Activated T-cell treated with anti-CD3 and anti-CD28 coated beads for 48 hours (primary cell): ENCODE measurements around the gene DNAJC7.
"Not testable (repeated sequence)": the region's sequence is repeated elsewhere in the genome, so short reads cannot be mapped to it uniquely, and the experiment has no call there.

ENCODE experiments used
- DNase-seq: peaks from one replicate; pipeline ENCODE4 v3.0.0-alpha.2; 2020; ENCODE audit warnings: low read depth

The DNAJC7 gene

DNA sequence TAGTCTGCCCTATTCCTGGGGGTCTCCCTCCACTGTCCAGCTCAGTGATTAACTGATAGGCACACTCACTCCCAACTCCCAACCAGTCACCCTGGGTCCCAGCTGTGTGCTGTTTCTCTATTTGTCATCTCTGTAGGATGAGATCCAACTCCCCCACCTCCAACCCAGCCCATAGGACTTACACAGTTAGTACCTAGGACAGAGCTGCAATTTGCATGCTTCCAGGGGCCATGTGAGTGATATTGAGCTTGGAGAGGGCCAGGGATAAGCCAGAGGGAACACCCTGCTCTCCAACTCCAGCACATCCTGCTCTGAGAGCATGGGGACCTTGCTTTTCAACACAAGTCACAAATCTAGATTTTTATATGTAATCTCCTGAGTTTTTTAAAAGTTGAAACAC is 24.4 kb upstream of the DNAJC7 start:
- no peak for DNase-seq

DNA sequence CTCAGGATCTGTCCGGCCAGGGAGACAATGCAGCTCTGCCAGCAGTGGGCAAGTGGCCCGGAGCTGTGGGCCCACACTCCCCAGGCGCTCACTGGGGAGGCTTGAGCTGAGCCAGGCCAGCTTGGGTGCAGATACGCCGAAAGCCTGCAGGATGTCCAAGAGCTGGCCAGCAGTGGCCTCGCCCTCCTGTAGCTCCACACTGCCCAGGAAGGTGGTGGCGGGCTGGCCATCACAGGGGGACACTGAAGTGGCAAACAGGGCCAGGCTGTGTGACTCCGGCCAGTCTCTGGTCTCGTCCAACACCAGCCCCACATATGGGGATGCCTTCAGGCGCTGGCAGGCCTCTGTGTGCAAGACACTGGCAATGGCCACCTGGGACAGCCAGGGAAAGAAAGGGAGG is 23.6 kb upstream of the DNAJC7 start:
- DNase-seq = no peak

DNA sequence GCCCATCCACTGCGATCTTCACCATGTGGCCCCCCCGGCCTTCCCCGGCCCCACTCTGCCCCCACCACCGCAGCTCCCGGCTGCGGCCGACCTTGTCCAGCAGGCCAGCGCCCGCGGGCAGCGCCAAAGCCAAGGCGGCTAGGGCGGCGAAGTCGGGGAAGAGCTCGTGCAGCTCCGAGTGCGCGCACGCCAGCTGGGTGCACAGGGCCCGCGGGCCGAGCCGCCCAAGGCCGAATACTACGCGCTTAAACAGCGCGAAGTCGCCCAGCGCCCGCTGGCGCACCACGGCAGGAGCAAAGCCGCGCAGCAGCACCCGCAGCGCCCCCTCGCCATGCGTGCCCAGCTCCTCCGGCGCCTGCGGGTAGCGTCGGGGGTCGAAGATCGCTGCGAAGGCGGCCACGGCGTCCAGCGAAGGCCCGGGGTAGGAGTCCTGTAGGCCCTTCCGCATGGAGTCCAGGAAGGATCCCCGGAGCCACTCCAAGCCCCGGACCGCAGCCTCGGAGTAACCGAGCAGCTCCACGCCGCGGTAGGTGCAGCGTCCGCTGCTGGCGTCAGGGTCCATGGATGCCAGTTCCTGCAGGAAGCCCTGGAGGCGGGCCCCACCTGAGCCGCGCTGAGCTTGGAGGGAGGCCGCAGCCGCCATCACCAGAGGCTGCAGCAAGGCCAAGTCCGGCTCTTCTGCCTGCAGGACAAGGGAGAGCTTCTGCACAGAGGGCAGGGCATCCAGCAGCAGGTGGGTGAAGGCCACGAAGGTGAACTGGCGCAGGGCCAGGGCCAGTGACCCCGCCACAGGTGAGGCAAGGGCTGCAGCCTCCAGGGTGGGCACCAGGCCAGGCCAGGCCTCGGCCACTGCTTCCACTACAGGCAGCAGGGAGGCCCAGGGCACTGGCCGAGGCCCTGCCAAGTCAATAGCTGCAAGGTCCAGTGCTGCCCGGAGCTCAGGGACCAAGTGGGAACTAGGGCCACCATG is 22.8 kb upstream of the DNAJC7 start:
- no peak for DNase-seq

DNA sequence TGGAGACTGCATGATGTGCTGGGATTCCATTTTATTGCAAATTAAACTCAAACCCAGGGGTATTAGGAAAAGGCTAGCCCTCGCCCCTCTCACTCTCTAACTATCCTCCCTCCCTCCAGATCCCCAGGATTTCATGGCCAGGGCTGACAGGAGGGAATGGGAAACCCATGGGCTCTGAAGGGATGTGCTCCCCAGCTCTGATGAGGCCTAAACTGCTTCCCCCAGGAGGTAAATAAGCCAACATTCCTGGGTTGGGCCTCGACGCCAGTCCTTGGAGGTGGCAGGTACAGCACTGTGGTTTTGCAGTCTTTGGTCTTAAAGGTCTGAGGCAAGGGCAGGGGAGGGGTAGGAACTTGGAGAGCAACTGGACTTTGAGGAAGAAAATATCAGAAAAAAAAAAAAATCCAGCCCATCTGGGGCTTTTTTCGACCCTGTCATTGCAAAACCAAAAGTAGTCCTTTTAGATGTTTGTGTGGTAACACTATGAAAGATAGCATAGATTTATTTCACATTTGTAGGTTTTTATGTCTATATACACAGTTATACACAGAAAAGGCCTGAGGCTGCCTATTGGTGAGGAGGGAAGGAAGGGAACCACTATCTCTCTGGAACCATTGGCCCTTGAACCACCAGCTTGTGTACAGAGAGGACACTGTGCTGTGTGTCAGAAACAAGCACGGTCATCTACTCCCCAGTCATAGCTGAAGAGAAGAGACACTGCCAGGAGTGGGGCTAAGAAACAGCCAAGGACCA is 21.2 kb upstream of the DNAJC7 start:
- no peak for DNase-seq

DNA sequence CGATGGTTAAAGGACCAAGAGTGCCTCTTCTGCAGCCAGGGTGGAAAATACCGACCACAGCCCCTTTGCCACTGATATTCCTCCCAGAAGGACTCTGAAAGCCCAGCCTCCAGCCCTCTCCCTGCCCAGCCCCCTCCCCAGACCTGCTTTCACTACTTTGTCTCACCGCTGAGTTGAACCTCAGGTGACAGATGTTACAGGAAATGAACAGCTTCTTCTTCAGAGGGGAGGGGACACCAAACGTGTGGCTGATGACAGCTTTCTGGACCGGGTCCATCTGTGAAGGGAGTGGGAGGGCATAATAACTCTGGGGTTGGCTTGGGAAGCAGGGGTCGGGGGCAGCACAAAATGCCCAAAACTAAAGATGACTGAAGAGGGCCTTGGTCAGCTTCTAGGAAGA is 16.8 kb upstream of the DNAJC7 start:
- DNase-seq = no peak

DNA sequence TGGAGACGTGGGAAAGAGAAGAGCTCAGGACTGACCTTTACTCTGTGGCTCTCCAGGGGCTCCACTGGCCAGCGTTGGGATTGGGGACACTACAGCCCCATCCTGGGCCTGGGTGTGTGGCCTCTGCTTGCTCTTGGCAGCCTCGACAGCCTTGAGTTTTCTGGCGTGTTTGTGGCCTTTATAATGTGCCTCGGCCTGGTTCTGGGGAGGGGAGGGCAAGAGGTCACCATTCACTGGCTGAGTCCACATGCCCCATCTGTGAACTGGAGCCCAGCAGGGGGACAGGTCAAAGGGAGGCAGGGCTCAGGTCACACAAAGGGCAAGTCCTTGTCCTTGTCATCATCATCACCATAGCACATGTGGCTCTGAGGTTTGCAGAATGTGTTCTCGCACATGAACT is 14.3 kb upstream of the DNAJC7 start:
- no peak for DNase-seq

DNA sequence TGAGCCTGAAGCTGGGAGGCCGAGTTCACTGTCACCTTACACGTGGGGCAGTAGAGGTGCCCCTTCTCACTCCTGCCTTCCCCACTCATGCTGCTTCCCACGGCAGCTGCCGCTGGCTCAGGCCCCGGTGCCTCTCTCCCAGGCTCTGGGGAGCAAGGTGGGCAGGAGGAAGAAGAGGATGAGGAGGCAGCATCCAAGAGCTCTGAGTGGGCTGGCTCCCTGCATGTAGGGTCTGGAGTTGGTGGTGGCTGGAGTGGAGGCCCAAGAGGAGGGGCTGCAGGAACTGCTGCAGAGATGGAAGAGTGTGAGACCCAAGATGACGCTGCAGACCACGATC is 11.5 kb upstream of the DNAJC7 start:
- no peak for DNase-seq

DNA sequence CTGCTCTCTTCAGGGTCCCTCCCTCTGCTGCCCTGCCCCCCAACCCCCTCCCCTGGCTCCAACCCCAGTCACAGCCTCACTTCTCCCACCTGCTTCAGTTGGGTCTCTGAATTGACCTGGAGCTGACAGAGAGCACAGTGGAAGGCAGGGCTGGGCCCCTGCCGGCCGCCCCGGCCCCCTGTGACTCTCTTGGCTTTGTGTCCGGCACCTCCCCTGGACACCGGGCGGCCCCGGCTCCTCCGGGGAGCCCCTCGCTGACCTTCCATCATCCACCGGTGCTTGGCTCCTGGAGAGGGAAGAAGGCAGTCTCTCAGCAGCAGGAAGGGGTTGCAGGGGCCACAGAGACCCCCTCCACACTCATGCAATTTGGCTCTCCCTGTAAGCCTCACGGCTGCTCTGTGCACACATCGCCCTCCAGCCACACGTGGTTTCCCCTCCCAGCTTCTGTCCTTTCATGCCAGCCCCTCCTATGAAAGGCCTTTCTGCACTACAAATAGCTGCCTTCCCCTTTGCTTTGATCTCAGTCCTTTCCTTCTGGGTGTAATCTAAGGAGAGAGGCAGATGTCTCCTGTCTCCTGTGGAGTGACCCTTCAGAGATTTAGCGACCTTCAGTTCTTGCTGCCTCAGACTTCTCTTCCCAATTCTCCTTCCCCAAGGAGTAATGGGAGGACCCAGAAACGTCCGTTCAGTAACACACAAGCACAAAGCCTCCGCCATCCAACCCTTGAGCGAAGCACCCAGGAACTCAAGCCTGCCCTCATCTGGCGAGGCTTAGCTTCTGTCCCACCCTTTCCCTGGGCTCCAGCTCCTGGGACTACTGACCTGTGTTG is 10.9 kb upstream of the DNAJC7 start:
- no peak for DNase-seq

DNA sequence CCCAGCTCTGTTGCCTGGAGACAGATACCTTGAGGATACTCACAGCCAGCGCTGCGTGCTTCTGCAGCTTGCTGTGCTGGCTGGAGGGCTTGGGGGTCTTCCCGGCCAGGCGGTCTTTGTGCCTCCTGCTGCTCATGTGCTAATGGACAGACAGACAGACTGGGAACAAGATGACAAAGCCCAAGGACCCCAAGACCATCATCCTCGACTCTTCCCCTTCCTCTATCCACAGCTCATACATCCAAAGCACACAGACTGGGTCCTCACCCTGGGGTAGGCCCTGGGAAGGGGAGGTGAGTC is 10.3 kb upstream of the DNAJC7 start:
- DNase-seq = no peak

DNA sequence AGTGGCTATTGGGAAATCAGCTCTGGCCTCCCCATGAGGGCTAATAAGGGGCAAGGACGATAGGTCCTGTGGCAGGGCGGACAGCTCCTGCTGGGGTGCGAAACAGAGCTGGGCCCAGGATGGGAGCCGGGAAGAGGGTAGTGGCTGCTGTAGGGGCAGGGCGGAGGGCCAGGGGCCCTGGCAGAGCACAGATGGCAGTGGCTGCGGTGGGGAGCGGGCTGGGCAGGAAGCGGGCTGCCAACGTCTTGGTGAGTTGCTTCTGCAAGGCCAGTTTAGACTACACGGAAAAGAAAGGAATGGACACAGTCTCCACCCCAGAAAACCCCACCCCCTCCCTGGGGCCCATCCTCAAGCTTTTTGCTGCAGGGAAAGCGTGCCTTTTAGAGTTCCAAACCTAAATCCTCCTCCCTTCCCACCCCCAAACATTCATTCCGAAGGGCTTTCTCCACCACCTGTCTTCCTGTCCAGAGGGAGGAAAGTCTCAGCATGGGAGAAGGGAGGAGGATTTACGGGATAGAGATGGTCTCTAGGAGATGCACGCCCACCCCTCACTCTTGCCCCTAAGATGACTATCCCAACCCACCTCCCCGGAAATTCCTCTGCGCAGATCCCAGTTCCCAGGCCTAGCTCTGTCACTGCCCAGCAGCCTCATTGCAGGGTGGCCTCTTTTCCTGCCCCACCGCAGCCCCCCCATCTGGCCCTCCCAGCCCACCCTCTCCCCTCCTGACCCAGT is 9.8 kb upstream of the DNAJC7 start:
- DNase-seq = no peak

DNA sequence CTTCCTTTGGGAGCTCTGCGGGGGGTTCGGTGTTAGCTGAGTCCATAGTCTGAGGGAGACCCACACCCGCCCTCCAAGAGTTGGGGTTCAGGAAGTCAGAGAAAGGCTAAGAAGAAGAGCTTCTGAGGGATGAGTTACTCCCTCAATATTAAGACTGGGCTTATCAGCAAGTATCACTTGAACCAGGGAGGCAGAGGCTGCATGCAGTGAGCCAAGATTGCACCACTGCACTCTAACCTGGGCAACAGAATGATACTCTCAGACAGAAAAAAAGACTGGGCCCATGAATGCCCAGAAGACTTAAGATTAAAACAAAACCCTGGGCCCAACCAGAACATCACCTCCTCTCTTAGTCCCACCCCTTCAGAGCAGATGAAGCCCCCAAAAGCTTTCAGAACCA is 8.7 kb upstream of the DNAJC7 start:
- DNase-seq = no peak

DNA sequence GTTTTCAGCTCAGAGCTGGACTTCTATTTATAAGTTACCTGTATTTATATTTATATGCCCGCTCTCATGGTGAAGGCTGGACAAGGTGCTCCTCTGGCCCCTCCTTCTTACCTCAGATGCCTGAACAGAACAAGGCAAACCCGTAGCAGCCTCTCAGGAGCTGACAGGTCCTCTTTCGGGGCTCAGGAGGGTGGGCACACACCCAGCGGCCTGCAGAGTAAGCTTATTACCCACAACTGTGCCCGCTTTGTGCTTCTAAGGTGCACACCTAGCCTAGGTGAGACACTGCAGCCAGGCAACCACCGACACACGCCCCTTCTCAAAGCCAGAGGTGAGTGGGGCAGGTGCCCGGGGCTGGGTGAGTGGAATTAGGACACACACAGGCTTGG is 7.9 kb upstream of the DNAJC7 start:
- no peak for DNase-seq

DNA sequence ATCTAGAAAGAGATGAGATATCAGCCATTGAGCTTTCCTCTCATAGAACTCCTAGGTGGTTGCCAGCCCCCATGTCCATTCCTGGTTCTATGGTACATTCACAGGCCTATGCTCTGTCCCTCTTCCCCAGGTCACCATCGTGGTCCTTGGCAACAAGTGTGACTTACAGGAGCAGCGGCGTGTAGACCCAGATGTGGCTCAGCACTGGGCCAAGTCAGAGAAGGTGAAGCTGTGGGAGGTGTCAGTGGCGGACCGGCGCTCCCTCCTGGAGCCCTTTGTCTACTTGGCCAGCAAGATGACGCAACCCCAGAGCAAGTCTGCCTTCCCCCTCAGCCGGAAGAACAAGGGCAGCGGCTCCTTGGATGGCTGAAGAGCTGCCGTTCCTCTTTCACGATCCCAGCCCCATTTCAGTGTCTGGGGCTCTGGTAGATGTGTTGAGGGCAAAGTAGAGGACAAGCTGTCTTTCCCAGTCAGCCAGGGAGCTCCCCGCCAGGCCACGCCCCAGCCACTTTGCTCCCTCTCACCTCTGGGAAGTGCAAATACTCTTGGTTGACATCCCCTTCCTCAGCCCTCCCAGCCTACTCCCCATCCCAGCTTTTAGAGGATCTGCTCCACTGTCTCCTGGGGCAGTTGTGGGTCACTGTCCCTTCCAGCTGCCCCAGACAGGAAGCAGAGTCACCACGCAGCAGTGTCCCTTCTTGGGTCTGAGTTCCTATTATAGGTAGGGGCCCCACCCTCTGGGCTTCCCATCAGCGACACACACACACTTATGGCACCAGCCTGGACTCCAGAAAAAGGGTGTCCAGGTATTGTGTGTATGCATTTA is 6.5 kb upstream of the DNAJC7 start:
- DNase-seq = no peak

DNA sequence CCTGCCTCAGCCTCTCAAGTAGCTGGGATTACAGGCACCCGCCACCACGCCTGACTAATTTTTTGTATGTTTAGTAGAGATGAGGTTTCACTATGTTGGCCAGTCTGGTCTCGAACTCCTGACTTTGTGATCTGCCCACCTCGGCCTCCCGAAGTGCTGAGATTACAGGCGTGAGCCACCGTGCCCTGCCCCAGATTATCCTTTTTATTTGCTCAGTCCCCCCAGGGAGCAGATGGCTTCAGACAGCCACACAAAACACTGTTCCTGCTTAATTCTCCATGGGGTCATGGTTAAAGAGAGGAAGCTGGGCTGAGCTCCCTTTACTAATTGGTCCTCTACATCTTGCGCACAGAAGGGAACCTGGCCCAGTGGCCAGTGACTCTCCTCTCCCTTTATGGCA is 3.6 kb upstream of the DNAJC7 start:
- not testable (repeated sequence) for DNase-seq

DNA sequence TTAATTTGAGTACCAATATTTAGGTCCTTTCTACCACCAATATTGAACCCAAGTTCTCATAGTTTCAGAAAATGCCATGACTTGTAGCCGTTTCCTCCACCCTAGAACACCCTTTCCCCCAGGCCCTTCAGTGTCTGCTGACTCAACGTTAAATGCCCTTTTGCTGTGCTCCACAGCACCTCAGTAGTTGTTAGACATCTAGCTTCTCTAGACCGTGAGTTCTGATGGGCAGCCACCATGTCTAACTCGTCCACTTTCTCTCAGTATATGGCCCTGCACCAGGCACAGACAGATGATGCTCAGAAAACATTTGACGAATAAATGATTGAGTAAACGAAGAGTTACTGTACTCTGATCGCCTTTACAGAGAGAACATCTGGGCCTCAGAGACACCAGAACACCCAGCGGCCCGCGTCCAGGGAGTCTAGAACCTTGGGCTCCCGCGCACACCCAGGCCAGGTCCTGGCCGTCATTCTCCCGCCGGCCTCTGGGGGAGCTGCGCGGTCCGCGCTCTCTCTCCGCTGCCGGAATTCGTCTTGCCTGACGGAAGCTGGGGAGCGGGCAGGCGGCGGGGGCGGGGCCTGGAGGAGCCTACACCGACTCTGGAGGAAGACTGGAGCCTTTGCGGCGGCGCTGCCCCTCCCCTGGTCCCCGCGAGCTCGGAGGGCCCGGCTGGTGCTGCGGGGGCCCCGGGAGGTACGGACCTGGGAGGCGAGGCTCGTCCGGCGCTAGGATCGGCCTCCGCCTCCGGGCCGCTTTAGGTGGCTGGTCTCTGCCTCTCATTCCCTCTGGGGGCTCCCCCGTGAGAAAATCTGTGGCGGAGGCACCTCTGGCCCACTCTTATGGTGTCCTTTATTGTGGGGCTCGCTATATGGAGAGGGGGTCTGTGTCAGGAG is 2.5 kb upstream of the DNAJC7 start, which contains the start of gene NKIRAS2:
NKIRAS2 (plus strand) TSS at position 582 of the 896 bp plus-strand sequence. CDS start 1,488 bp downstream, outside the sequence.
- peak; percentile 93 for DNase-seq

DNA sequence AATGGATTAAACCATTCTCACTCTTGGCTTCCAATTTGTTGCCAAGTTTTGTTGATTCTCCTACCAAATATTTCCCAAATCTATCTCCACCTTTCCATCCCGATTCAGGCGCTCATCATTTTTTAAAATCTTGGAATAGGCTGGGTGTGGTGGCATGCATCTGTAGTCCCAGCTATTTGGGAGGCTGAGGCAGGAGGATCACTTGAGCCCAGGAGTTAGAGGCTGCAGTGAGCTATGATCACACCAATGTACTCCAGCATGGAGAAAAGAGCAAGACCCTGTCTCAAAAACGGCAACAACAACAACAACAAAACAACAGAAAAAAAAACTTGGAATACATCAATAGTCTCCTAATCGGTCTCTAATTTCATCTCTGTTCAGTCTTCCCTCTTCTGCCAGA is 1.7 kb upstream of the DNAJC7 start:
- DNase-seq = no peak

DNA sequence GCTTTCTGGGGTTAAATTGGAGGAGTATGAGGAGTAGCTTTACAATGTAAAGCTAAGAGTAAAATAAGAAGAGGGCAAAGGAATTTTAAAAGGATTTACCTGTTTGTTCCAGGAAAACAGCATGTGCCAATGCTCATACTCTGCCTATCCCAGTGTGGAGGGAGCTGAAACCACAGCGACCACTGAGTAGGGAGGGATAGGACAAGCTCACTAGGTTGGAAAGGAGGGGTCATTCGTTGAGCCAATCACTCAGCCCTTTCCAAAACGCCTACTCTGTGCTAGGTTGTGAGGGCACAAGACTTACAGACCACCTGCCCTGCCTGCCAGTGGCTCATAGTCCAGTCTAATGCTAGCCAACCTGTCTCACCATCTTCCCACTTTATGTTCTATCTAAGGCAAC is 1.1 kb upstream of the DNAJC7 start:
- no peak for DNase-seq

DNA sequence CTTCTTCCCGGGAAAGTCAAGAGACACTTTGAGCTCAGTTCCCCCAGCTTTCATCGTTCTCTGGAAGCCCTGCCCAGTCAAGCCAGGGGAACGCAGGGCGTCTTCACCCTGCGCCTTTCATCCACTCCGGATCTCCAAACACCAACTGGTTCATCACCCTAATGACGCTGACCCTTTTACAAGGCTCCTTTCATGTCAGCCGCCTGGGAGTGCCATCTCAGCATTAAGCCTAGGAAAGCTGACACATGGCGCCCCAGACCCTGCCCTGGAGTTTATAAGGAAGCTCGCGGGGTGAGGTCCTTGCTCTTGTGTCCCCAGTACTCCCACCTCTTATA is 594 bp upstream of the DNAJC7 start:
- DNase-seq = no peak

DNA sequence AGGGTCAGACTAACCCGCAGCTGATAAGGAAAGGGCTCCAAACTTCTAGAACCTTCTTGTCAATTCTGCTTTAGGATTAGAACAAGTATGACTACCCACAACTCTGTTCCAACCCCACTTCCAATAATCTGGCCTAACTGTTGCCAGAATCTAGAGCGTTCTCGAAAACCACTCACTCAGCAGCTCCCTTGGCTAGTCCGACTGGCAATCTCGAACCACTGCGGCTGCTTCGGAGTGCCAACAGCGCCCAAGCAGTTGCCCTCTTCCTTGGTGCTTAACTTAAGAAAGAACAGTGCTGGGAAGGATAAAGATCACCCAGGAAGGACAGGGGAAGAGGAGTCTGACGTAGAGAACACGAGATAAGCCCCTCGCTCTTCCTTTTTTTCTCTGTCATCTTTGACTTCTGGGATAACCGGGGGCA is 818 bp downstream of the DNAJC7 start:
- DNase-seq = no peak

DNA sequence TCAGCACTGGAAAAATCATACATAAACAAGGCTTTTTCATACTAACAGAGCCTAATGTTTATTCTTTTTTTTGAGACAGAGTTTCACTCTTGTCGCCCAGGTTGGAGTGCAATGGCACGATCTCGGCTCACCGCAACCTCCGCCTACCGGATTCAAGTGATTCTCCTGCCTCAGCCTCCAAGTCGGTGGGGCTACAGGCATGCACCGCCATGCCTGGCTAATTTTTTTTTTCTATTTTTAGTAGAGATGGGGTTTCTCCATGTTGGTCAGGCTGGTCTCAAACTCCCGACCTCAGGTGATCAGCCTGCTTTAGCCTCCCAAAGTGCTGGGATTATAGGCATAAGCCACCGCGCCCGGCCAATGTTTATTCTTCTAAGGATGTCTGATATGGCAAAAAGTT is 3.5 kb downstream of the DNAJC7 start:
- DNase-seq = not testable (repeated sequence)
